AG04449 (cell line): ENCODE measurements around the gene BMPR1B.

Source experiments
- CTCF ChIA-PET: fragments of 350-600 bp; formaldehyde crosslinking; extraction: SDS; loops from one replicate; lab custom pipeline; 2021; ENCODE audit warnings: antibody characterized with exemption; lab: Yijun Ruan, JAX
- POLR2A ChIA-PET: fragments of 400-600, 350-600 bp; formaldehyde crosslinking; extraction: SDS; loops from one replicate; lab custom pipeline; 2020; ENCODE audit warnings: antibody characterized with exemption, inconsistent platforms; lab: Yijun Ruan, JAX
- DNase-seq: peaks from one replicate; pipeline ENCODE4 v3.0.0-alpha.2; 2010; ENCODE audit warnings: low read depth, low spot score
- H3K4me3 ChIP-seq: 2 replicates; pipeline ENCODE4 v1.5.1; 2011; ENCODE audit warnings: low read depth, mild to moderate bottlenecking, control low read depth, low read length
- CTCF ChIP-seq: IDR thresholded peaks from one replicate; pipeline ENCODE4 v1.5.1; 2011; ENCODE audit warnings: mild to moderate bottlenecking, moderate library complexity, low read length, control low read depth, inconsistent platforms; ENCODE audit not compliant: insufficient read depth; ENCODE audit errors: missing control alignments

The BMPR1B gene

GRCh38 chr4:95085124-95085833, 327.5 kb downstream of the BMPR1B start:
- ChIA-PET POLR2A (no interaction called here), CTCF (interaction anchor here (1.3 kb wide), 1 partner anchor 9 kb away, joined by 4 read pairs; no protein-coding TSS in a partner anchor)
- no peak overlapping the region for H3K4me3 ChIP-seq
- TF ChIP-seq CTCF = no peak
- DNase-seq = no peak

GRCh38 chr4:95086551-95086950, 328.8 kb downstream of the BMPR1B start:
- no peak overlapping the region for H3K4me3 ChIP-seq
- POLR2A ChIA-PET = no interaction called here
- no peak for TF ChIP-seq CTCF
- DNase-seq = no peak
- CTCF ChIA-PET = interaction anchor here (1.0 to 2.8 kb wide), 3 partner anchors 8 to 465 kb away, joined by 4 to 8 read pairs (median 4); no protein-coding TSS in a partner anchor

- ChIA-PET CTCF (interaction anchor here (1.1 to 2.8 kb wide), 2 partner anchors 38 to 467 kb away, joined by 4 to 8 read pairs; no protein-coding TSS in a partner anchor), POLR2A (no interaction called here)
- DNase-seq = no peak
- no peak overlapping the region for H3K4me3 ChIP-seq
- no peak for TF ChIP-seq CTCF
These were observed 330.1 kb downstream of the BMPR1B start for GRCh38 chr4:95087657-95088455.

GRCh38 chr4:95091272-95091671, 333.5 kb downstream of the BMPR1B start:
- ChIA-PET POLR2A (no interaction called here), CTCF (interaction anchor here (0.7 to 5.9 kb wide), 3 partner anchors 9 to 471 kb away, joined by 3 to 62 read pairs (median 3); no protein-coding TSS in a partner anchor)
- H3K4me3 ChIP-seq = no peak overlapping the region
- no peak for TF ChIP-seq CTCF
- DNase-seq = no peak

GRCh38 chr4:95092766-95093165, 335.0 kb downstream of the BMPR1B start:
- CTCF ChIA-PET = interaction anchor here (1.5 to 5.9 kb wide), 3 partner anchors 10 to 472 kb away, joined by 4 to 62 read pairs (median 7); no protein-coding TSS in a partner anchor
- POLR2A ChIA-PET = no interaction called here
- DNase-seq = no peak
- no peak for TF ChIP-seq CTCF
- no peak overlapping the region for H3K4me3 ChIP-seq

GRCh38 chr4:95093460-95093859, 335.7 kb downstream of the BMPR1B start:
- ChIA-PET POLR2A (no interaction called here), CTCF (interaction anchor here (1.5 to 5.9 kb wide), 5 partner anchors 8 to 473 kb away, joined by 4 to 62 read pairs (median 4); no protein-coding TSS in a partner anchor)
- no peak for DNase-seq

More at GRCh38 chr4:95093460-95093859, 335.7 kb downstream of the BMPR1B start:
- no peak for TF ChIP-seq CTCF
- no peak overlapping the region for H3K4me3 ChIP-seq
